Measurements from ENCODE around the gene PLEKHM2.

PLEKHM2 gene

DNA sequence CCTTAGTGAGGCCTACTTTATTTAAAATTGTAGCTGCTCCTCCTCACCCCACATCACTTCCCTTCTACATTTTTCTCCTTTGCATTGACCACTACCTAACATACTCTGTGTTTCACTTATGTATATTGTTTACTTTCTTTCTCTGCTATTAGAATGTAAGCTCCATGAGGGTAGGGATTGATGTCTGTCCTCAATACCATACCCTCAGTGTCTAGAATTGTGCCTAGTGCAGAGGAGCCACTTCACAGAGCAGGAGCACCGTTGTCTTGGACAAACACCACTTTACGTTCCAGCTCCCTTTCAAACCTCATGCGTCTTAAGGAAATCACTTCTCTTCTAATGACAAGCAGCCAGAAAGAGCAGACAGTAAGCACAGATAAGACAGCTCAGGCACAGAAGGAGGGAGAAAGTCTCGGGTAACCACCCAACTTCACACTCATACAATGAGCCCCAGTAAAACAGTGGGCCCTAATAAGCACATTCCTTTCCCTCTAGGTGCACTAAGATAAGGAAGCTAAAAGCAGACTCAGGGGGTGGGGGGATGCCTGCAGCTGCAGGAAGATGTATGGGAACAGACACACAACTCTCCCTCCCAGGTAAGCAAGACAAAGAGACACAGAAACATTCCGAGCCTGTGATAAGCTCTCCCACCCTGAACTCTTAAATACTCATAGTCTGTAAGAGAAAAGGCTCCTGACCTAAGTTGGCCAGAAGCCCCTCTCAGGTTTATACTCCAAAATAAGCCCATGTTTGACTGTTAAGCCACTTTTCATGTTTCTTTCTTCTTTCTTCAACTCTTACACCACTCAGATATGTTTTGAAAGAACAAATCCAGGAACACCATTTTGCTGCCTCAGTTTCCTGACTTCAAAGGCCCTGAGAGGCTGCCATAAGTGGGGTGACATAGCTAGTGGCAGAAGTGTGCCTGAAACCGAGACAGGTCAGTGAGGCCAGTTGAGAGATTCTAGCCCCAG, 7.1 kb upstream of the PLEKHM2 start:
- Histone ChIP-seq H3K4me1 (ENCODE audit: insufficient read depth, insufficient read length) (peaks cover 5% of the 10 kb centered on the region), H3K9me3 (ENCODE audit: insufficient read depth, low read length) (peaks cover 30% of the 10 kb centered on the region)
- no peak for TF ChIP-seq ZNF274 (IDR thresholded peaks at IDR 0.05; ENCODE audit: low read depth, low read length)
- no peak for TF ChIP-seq SUZ12 (IDR thresholded peaks at IDR 0.05; ENCODE audit: extremely low read depth, insufficient read depth, insufficient read length)
- no peak for TF ChIP-seq YY1 (IDR thresholded peaks at IDR 0.05; ENCODE audit: insufficient read depth, insufficient read length)

DNA sequence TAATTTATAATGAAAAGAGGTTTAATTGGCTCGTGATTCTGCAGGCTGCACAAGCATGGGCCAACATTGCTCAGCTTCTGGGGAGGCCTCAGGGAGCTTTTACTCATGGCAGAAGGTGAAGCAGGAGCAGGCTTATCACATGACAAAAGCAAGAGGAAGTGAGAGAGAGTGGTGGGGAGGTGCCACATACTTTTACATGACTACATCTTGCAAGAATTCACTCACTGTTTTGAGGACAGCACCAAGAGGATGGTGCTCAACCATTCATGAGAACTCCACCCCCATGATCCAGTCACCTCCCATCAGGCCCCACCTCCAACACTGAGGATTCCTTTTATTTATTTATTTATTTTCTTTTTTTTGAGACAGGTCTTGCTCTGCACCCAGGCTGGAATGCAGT, 5.5 kb upstream of the PLEKHM2 start:
- H3K27me3 ChIP-seq (ENCODE audit: insufficient read depth, insufficient read length): no peaks in the 10 kb centered on the region
- peaks cover 5% of the 10 kb centered on the region for H3K4me1 ChIP-seq (ENCODE audit: insufficient read depth, insufficient read length)
- no peak for DNase-seq (ENCODE audit: low read depth, low spot score)
- TF ChIP-seq YY1 (IDR thresholded peaks at IDR 0.05; ENCODE audit: insufficient read depth, insufficient read length) (no peak), SUZ12 (IDR thresholded peaks at IDR 0.05; ENCODE audit: extremely low read depth, insufficient read depth, insufficient read length) (no peak)
- H3K9ac ChIP-seq (ENCODE audit: insufficient read length, low read depth): no peak overlapping the region
- H3K36me3 ChIP-seq (ENCODE audit: insufficient read depth, insufficient read length, low read length): no peaks in the 10 kb centered on the region
- no peak overlapping the region for H3K4me3 ChIP-seq (ENCODE audit: insufficient read length, low read depth)
- peaks cover 30% of the 10 kb centered on the region for H3K9me3 ChIP-seq (ENCODE audit: insufficient read depth, low read length)

More for the DNA sequence above, 7.1 kb upstream of the PLEKHM2 start:
- Histone ChIP-seq H3K4me3 (ENCODE audit: insufficient read length, low read depth) (no peak overlapping the region), H3K36me3 (ENCODE audit: insufficient read depth, insufficient read length, low read length) (no peaks in the 10 kb centered on the region), H3K27me3 (ENCODE audit: insufficient read depth, insufficient read length) (no peaks in the 10 kb centered on the region), H3K9ac (ENCODE audit: insufficient read length, low read depth) (no peak overlapping the region)
- DNase-seq (ENCODE audit: low read depth, low spot score): no peak

DNA sequence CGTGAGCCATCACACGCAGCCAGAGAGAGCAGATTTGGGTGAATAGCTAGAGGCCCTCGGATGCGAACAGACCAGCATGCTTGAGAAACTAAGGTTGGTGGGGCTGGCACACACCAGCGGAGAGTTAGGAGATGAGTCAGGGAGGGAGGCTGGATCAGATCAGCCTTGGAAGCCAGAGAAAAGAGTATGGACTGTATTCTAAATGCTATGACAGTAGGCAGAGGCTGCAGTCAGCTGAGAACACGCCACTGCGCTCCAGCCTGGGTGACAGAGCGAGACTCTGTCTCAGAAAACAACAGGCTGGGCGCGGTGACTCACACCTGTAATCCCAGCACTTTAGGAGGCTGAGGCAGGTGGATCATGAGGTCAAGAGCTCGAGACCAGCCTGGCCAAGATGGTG, 4.0 kb upstream of the PLEKHM2 start:
- Histone ChIP-seq H3K9ac (ENCODE audit: insufficient read length, low read depth) (no peak overlapping the region), H3K4me3 (ENCODE audit: insufficient read length, low read depth) (no peak overlapping the region), H3K27me3 (ENCODE audit: insufficient read depth, insufficient read length) (no peaks in the 10 kb centered on the region), H3K9me3 (ENCODE audit: insufficient read depth, low read length) (peaks cover 30% of the 10 kb centered on the region), H3K4me1 (ENCODE audit: insufficient read depth, insufficient read length) (peaks cover 5% of the 10 kb centered on the region), H3K36me3 (ENCODE audit: insufficient read depth, insufficient read length, low read length) (no peaks in the 10 kb centered on the region)
- no peak for DNase-seq (ENCODE audit: low read depth, low spot score)
- TF ChIP-seq SUZ12 (IDR thresholded peaks at IDR 0.05; ENCODE audit: extremely low read depth, insufficient read depth, insufficient read length) (no peak), YY1 (IDR thresholded peaks at IDR 0.05; ENCODE audit: insufficient read depth, insufficient read length) (no peak), ZNF274 (IDR thresholded peaks at IDR 0.05; ENCODE audit: low read depth, low read length) (no peak)

DNA sequence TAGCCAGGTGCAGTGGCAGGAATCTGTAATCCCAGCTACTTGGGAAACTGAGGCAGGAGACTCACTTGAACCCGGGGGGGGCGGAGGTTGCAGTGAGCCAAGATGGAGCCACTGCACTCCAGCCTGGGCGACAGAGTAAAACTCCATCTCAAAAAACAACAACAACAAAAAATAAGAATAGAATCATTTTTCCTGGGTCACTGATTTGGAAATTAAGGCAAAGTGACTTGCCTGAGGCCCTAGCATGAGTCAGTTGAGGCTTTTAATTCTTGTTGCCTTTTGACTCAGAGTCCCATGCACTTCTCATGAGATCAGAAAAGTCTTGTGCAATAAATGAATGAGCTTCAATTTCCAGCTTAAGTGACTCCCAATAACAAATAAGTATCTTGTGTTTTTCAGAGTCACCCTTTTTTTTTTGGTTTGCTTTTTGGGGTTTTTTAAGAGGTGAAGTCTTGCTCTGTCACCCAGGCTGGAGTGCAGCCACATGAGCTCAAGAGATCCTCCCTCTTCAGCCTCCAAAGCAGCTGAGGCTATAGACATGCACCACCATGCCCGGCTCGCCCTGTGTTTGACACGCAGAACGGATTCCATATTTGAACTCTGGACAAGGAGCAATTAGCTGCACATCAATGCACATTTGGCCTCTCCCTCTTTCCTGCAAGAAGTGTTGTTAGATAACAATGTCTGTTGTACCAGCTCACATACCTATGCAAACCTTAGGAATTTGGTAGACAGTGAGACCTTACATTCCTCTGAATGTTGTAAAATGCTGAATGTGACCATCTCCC, 3.4 kb upstream of the PLEKHM2 start:
- peaks cover 30% of the 10 kb centered on the region for H3K9me3 ChIP-seq (ENCODE audit: insufficient read depth, low read length)
- H3K27me3 ChIP-seq (ENCODE audit: insufficient read depth, insufficient read length): no peaks in the 10 kb centered on the region
- TF ChIP-seq YY1 (IDR thresholded peaks at IDR 0.05; ENCODE audit: insufficient read depth, insufficient read length) (no peak), ZNF274 (IDR thresholded peaks at IDR 0.05; ENCODE audit: low read depth, low read length) (no peak), SUZ12 (IDR thresholded peaks at IDR 0.05; ENCODE audit: extremely low read depth, insufficient read depth, insufficient read length) (no peak)
- peaks cover 5% of the 10 kb centered on the region for H3K4me1 ChIP-seq (ENCODE audit: insufficient read depth, insufficient read length)
- no peak overlapping the region for H3K4me3 ChIP-seq (ENCODE audit: insufficient read length, low read depth)
- H3K36me3 ChIP-seq (ENCODE audit: insufficient read depth, insufficient read length, low read length): no peaks in the 10 kb centered on the region
- no peak overlapping the region for H3K9ac ChIP-seq (ENCODE audit: insufficient read length, low read depth)
- no peak for DNase-seq (ENCODE audit: low read depth, low spot score)

DNA sequence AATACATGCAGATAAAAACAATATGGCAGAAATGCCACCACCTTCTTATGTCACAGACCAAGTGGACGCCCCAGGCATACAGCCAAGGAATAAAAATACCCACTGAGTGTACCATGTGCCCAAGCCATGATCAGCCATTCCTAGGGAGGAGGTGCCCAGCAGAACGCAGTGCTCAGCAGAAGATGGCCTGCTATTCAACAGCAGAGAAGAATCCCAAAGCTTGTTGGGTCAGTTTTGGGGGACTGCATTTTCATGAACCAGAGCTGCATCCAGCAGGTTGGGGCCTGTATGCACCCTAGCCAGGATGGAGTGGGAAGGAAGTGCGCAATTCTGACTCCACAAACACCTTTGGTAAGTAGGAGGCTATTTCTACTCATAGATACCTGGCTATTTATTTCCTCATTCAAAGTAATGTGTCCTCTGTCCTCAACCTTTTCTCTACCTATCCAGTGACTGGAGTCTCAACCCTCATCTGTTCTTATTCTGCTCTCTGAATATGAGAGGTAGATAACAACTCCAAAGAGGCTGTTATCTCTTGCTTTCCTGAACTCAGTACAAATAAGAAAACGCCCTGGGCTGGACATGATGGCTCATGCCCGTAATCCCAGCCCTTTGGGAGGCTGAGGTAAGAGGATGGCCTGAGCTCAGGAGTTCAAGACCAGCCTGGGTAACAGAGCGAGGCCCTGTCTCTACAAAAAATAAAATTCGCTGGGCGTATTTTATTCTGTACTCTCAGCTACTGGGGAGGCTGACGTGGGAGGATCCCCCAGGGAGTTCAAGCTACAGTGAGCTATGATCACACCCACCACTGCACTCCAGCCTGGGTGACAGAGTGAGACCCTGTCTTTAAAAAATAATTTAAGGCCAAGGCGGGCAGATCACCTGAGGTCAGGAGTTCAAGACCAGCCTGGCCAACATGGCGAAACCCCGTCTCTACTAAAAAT, 2.5 kb upstream of the PLEKHM2 start:
- H3K4me1 ChIP-seq (ENCODE audit: insufficient read depth, insufficient read length): peaks cover 5% of the 10 kb centered on the region
- DNase-seq (ENCODE audit: low read depth, low spot score): no peak

DNA sequence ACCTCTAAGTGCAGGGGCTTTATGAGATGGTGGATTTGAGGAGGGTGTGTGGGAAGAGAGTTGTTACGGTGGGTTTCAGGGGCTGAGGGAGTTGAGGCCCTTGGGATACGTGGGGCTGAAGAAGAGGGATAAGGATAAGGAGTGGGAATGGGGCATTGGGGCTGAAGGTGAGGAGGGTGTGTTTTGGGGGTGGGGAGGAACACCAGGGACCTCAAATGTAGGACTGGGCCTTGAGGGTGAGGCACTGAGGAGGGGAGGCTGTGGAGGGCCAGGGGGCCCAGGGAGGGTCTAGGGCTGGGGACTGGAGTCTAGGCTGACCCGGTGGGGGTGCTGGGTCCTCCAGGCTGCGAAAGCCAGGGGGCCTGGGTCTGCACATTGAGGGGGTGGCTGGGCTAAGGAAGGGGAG, 1.2 kb upstream of the PLEKHM2 start:
- no peak for DNase-seq (ENCODE audit: low read depth, low spot score)
- Histone ChIP-seq H3K4me1 (ENCODE audit: insufficient read depth, insufficient read length) (peaks cover 5% of the 10 kb centered on the region), H3K36me3 (ENCODE audit: insufficient read depth, insufficient read length, low read length) (no peaks in the 10 kb centered on the region), H3K9ac (ENCODE audit: insufficient read length, low read depth) (no peak overlapping the region), H3K4me3 (ENCODE audit: insufficient read length, low read depth) (no peak overlapping the region), H3K9me3 (ENCODE audit: insufficient read depth, low read length) (peaks cover 12% of the 10 kb centered on the region), H3K27me3 (ENCODE audit: insufficient read depth, insufficient read length) (no peaks in the 10 kb centered on the region)
- TF ChIP-seq ZNF274 (IDR thresholded peaks at IDR 0.05; ENCODE audit: low read depth, low read length) (no peak), SUZ12 (IDR thresholded peaks at IDR 0.05; ENCODE audit: extremely low read depth, insufficient read depth, insufficient read length) (no peak), YY1 (IDR thresholded peaks at IDR 0.05; ENCODE audit: insufficient read depth, insufficient read length) (no peak)

More for the DNA sequence above, 2.5 kb upstream of the PLEKHM2 start:
- Histone ChIP-seq H3K9me3 (ENCODE audit: insufficient read depth, low read length) (peaks cover 26% of the 10 kb centered on the region), H3K36me3 (ENCODE audit: insufficient read depth, insufficient read length, low read length) (no peaks in the 10 kb centered on the region), H3K4me3 (ENCODE audit: insufficient read length, low read depth) (no peak overlapping the region), H3K9ac (ENCODE audit: insufficient read length, low read depth) (no peak overlapping the region), H3K27me3 (ENCODE audit: insufficient read depth, insufficient read length) (no peaks in the 10 kb centered on the region)
- TF ChIP-seq SUZ12 (IDR thresholded peaks at IDR 0.05; ENCODE audit: extremely low read depth, insufficient read depth, insufficient read length): no peak
- TF ChIP-seq ZNF274 (IDR thresholded peaks at IDR 0.05; ENCODE audit: low read depth, low read length): no peak
- TF ChIP-seq YY1 (IDR thresholded peaks at IDR 0.05; ENCODE audit: insufficient read depth, insufficient read length): no peak
